ENCODE data around the gene SPINT3.

- TF ChIP-seq CTCF (IDR thresholded peaks at IDR 0.05) (no peak), POLR2A (IDR thresholded peaks at IDR 0.05) (no peak), EP300 (IDR thresholded peaks at IDR 0.05) (no peak)
Measured at GRCh38 chr20:45465491-45466266, 49.7 kb downstream of the SPINT3 start.

All from ovary (tissue), 3 donors.